Heart left ventricle (tissue), 13 donors: ENCODE data around the gene MOXD1.

Experiments used
- POLR2A ChIP-seq, 2 donors: fragments of 450-650 bp; IDR thresholded peaks; one replicate each; pipeline ENCODE4 v1.6.1; 2017; ENCODE audit warnings: antibody characterized with exemption in 2 of 2, mild to moderate bottlenecking in 2 of 2, moderate library complexity in 2 of 2
- TF ChIP-seq, protein P1 (sequence below), 12 donors: fragments of 200-600 bp; sonication (generic) in 4 of 12; IDR thresholded peaks; one replicate each; pipeline versions ENCODE4 v1.5.0 to v1.8.0; 2018 to 2022; ENCODE audit warnings: antibody characterized with exemption in 12 of 12, mild to moderate bottlenecking in 5 of 12
- donor health status: ischemic (EF 13 %, LVEDD 7.1; RV severe dilation, severe dysfunction).
- donor health status: DM: no; HTN: yes; CAD: no.
- donor health status: DM: no; HTN: no; CAD: no.
- donor health status: ischemic (EF 25% LVEDD 6.9; RV normal size, moderate dysfunction).
- donor health status: ischemic (EF 25% LVEDD 5.7; RV mildly dilated, moderate dysfunction).
- donor health status: ischemic (EF 35%, LVEDD 5.7; RV mildly dilated, moderate dysfunction).
- donor health status: nonischemic (EF 11% LVEDD 7.7; RV severe dilation, severe dysfunction).
- donor health status: DM: yes; HTN: yes; CAD: no.
- donor health status: PGD.
- donor health status: ischemic (EF 29% LVEDD 5.4; RV normal size, mild dysfunction).
- donor health status: nonischemic (EF 23%, LVEDD 6.1; RV moderate dilation, normal function).

DNA sequence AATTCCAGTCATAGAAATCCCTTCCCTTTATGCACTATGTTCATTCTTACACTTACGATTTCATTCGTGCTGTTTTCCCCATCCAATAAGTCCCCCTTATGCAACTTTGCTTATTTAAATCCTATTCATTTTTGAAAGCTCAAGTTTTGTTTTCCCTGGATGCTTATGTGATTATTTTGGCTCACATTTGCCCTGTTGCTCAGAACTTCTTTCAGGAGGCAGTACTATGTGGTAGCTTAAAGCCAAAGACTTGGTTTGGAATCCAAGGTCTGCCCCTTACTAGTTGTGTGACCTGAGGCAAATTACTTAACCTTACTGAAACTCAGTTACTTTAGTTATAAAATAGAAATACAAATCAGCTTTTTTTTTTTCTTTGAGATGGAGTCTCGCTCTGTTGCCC is 59.6 kb downstream of the MOXD1 start:
- TF ChIP-seq, protein P1, sequence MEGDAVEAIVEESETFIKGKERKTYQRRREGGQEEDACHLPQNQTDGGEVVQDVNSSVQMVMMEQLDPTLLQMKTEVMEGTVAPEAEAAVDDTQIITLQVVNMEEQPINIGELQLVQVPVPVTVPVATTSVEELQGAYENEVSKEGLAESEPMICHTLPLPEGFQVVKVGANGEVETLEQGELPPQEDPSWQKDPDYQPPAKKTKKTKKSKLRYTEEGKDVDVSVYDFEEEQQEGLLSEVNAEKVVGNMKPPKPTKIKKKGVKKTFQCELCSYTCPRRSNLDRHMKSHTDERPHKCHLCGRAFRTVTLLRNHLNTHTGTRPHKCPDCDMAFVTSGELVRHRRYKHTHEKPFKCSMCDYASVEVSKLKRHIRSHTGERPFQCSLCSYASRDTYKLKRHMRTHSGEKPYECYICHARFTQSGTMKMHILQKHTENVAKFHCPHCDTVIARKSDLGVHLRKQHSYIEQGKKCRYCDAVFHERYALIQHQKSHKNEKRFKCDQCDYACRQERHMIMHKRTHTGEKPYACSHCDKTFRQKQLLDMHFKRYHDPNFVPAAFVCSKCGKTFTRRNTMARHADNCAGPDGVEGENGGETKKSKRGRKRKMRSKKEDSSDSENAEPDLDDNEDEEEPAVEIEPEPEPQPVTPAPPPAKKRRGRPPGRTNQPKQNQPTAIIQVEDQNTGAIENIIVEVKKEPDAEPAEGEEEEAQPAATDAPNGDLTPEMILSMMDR (IDR thresholded peaks at IDR 0.05) = no peak
- no peak for TF ChIP-seq POLR2A (IDR thresholded peaks at IDR 0.05)
